Measurements from ENCODE around the gene TAS2R16.
"Not testable (repeated sequence)": the region's sequence is repeated elsewhere in the genome, so short reads cannot be mapped to it uniquely, and the experiment has no call there.

TAS2R16 gene

DNA sequence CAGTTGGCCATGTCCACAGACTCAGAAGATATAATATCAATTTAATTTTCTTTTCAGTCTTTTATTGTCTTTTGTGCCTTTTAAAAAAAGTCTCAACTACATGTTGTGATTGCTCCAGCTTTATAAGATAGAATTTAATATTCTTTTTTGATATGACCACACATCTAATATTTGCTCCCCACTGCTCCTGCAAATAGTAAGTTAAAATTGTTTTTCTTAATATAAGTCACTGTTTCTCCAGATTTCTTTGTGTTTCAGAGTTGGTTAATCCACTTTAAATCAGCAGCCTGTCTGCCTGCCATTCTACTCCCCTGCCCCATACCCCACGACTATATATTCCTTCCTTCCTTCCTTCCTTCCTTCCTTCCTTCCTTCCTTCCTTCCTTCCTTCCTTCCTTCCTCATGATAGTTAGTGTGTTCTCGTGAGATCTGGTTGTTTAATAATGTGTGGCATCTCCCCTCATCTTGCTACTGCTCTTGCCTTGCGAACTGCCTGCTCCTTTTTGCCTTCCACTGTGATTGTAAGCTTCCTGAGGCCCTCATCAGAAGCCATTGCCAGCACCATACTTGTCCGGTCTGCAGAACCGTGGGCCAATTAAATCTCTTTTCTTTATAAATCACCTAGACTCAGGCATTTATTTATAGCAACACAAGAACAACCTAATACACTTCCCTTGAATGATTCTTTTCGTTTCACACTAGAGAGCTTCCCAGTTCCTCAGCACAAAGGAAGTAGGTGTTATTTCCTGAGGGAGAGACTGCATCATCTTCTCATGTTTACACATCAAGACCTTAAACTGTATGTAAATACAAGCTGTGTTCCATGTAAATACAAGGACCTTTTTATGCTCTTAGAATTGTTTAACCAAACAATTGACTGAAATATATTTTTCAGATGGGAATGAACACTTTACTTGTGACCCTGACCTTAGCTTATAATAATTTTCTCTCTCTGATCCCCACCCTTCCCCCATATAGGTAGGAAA is 24.5 kb downstream of the TAS2R16 start:
- H3K36me3 ChIP-seq: no peaks in the 10 kb centered on the region
- no peak overlapping the region for H3K27ac ChIP-seq
- TF ChIP-seq, protein P1, sequence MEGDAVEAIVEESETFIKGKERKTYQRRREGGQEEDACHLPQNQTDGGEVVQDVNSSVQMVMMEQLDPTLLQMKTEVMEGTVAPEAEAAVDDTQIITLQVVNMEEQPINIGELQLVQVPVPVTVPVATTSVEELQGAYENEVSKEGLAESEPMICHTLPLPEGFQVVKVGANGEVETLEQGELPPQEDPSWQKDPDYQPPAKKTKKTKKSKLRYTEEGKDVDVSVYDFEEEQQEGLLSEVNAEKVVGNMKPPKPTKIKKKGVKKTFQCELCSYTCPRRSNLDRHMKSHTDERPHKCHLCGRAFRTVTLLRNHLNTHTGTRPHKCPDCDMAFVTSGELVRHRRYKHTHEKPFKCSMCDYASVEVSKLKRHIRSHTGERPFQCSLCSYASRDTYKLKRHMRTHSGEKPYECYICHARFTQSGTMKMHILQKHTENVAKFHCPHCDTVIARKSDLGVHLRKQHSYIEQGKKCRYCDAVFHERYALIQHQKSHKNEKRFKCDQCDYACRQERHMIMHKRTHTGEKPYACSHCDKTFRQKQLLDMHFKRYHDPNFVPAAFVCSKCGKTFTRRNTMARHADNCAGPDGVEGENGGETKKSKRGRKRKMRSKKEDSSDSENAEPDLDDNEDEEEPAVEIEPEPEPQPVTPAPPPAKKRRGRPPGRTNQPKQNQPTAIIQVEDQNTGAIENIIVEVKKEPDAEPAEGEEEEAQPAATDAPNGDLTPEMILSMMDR (IDR thresholded peaks at IDR 0.05; ENCODE audit: low read depth, low read length): no peak
- no peaks in the 10 kb centered on the region for H3K9me3 ChIP-seq (ENCODE audit: severe bottlenecking)
- no peak overlapping the region for H3K4me3 ChIP-seq (ENCODE audit: low read depth, low read length)
- DNase-seq: no peak
- no peaks in the 10 kb centered on the region for H3K27me3 ChIP-seq (ENCODE audit: insufficient read depth, low read depth, severe bottlenecking)

- Histone ChIP-seq H3K27ac (no peak overlapping the region), H3K27me3 (ENCODE audit: insufficient read depth, low read depth, severe bottlenecking) (no peaks in the 10 kb centered on the region), H3K9me3 (ENCODE audit: severe bottlenecking) (no peaks in the 10 kb centered on the region), H3K4me3 (ENCODE audit: low read depth, low read length) (no peak overlapping the region), H3K36me3 (no peaks in the 10 kb centered on the region)
- no peak for DNase-seq
- TF ChIP-seq, protein P1 (IDR thresholded peaks at IDR 0.05; ENCODE audit: low read depth, low read length): no peak
Measured at GRCh38 chr7:122968389-122968788, 27.1 kb downstream of the TAS2R16 start.

DNA sequence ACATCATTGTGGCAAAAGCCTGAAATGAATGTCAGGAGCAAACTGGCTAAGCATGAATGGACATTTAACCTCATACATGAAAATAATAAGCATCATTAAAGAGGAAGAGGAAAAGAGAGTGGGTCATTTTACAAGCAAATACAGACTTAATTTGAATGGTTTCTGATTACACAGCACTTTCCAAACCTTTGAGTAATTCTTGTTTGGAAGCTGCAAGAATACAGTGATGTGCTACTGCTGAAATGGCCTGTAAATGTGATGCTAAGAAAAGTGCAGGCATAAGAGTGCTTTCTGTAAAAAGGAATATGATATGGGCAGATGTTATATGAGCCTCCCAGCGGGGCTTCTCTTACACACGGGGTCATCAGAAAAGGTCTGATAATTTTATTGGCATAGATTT is 30.2 kb downstream of the TAS2R16 start:
- TF ChIP-seq, protein P1 (IDR thresholded peaks at IDR 0.05; ENCODE audit: low read depth, low read length): no peak
- H3K36me3 ChIP-seq: no peaks in the 10 kb centered on the region
- DNase-seq: no peak
- no peak overlapping the region for H3K4me3 ChIP-seq (ENCODE audit: low read depth, low read length)
- H3K27me3 ChIP-seq (ENCODE audit: insufficient read depth, low read depth, severe bottlenecking): no peaks in the 10 kb centered on the region
- H3K27ac ChIP-seq: no peak overlapping the region
- no peaks in the 10 kb centered on the region for H3K9me3 ChIP-seq (ENCODE audit: severe bottlenecking)

DNA sequence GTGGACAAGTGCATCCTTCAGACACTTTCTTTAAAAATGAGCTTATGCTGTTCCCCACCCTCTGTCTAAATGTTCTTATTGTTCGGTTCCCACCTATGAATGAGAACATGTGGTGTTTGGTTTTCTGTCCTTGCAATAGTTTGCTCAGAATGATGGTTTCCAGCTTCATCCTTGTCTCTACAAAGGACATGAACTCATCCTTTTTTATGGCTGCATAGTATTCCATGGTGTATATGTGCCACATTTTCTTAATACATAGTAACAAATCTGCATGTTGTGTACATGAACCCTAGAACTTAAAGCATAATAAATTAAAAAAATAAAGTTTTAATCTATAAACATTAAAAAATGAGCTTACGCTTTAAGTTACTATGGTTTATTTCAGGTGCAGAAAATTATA is 41.8 kb downstream of the TAS2R16 start:
- DNase-seq; H3K27ac ChIP-seq; H3K27me3 ChIP-seq (ENCODE audit: insufficient read depth, low read depth, severe bottlenecking); H3K9me3 ChIP-seq (ENCODE audit: severe bottlenecking); H3K36me3 ChIP-seq; H3K4me3 ChIP-seq (ENCODE audit: low read depth, low read length): not testable (repeated sequence)

GRCh38 chr7:122951006-122951405 is 44.5 kb downstream of the TAS2R16 start:
- TF ChIP-seq, protein P1 (IDR thresholded peaks at IDR 0.05; ENCODE audit: low read depth, low read length): no peak
- DNase-seq: no peak
- Histone ChIP-seq H3K4me3 (ENCODE audit: low read depth, low read length) (no peak overlapping the region), H3K27ac (no peak overlapping the region), H3K36me3 (no peaks in the 10 kb centered on the region), H3K9me3 (ENCODE audit: severe bottlenecking) (no peaks in the 10 kb centered on the region), H3K27me3 (ENCODE audit: insufficient read depth, low read depth, severe bottlenecking) (no peaks in the 10 kb centered on the region)

DNA sequence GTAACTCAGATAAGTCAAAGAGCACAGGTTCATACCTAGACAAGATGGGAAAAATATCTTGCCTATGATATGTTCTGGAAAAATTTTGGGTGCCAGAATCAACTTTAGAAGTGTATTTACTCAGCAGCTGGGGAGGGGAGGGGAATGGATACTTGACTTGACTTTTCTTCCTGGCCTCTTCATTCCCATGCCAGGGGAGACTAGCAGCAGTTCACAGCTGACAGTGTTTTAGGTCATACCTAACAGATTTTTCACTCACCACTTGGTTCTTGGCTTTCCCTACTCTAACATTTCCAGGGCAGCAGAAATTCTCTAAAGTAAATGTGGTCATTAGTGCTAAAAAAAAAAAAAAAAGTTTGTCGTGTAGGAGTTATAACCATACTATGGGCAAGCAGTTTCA is 46.3 kb downstream of the TAS2R16 start:
- TF ChIP-seq, protein P1 (IDR thresholded peaks at IDR 0.05; ENCODE audit: low read depth, low read length): no peak
- Histone ChIP-seq H3K4me3 (ENCODE audit: low read depth, low read length) (no peak overlapping the region), H3K36me3 (no peaks in the 10 kb centered on the region), H3K27ac (no peak overlapping the region), H3K27me3 (ENCODE audit: insufficient read depth, low read depth, severe bottlenecking) (no peaks in the 10 kb centered on the region), H3K9me3 (ENCODE audit: severe bottlenecking) (no peaks in the 10 kb centered on the region)
- no peak for DNase-seq
